HG03108 (cell line): Measurements from ENCODE around the gene GRIK4.

Source experiments
- ATAC-seq: cut with Tn5 transposase; IDR thresholded peaks from one replicate; pipeline ENCODE4 v1.9.1; 2021; ENCODE audit warnings: moderate library complexity; ENCODE audit not compliant: unreplicated experiment

GRIK4 gene

DNA sequence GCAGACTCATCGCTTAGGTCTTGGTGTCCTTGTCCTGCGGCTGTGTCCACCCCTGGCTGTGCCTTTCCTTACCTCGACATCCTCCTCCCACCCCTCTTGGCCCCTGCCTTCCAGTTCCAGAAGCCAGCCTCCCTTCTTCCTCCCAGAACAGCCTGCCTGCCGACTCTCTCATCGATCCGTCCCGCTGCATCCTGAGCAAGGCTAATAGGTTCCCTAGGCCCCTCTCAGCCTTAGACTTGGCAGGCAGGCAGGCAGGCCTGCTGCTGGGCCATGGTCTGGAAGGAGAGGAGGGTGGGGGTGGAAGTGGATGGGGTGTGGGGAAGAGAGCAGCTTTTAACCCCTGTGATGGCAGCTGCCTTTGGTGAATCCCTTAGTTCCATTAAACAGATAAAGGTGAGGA, 315.6 kb downstream of the GRIK4 start:
- no peak for ATAC-seq

GRCh38 chr11:120827820-120828219, 316.3 kb downstream of the GRIK4 start:
- no peak for ATAC-seq

DNA sequence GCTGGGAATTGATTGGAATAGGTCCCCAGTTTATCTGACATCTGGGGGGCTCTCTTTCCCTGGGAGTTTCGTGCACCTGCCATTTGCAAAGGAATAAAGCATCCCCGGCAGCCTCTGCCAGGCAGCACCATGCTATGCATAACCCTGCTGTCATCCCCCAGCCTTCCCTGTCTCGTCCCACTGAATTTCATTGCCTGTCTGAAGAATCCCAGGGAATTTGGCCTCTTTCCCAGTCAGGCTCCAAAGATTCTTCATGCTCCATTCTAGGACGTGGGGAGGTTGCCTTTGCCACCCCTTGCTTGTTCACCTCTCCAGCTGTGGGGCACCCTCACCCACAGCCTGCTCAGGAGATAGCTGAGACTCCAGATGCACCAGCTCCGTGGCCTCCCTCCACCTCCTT, 317.3 kb downstream of the GRIK4 start:
- no peak for ATAC-seq

DNA sequence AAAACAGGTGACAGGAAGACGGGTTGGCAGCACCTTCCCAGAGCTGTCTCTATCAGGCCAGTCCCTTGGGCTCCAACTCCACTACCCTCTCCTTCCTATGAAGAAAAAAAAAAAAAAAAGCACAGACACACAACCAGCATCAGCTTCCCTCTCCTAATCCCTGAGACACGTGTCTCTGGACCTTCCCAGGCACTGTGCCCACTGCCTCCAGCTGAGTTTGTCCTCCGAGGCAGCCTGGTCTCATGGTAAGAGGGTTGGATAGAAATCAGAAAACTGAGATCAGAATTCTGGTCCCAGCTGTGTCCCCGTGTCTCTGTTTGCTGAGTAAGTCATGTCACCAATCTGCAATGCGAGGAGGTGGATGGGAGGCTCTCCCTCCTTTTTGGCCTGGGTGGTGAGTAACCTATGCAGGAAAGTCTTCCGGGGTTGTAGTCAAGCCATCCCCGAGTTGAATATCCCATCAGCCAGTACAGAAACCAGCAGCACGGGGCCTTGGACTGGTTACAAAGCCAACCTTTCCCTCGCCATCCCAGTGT, 318.6 kb downstream of the GRIK4 start:
- no peak for ATAC-seq

DNA sequence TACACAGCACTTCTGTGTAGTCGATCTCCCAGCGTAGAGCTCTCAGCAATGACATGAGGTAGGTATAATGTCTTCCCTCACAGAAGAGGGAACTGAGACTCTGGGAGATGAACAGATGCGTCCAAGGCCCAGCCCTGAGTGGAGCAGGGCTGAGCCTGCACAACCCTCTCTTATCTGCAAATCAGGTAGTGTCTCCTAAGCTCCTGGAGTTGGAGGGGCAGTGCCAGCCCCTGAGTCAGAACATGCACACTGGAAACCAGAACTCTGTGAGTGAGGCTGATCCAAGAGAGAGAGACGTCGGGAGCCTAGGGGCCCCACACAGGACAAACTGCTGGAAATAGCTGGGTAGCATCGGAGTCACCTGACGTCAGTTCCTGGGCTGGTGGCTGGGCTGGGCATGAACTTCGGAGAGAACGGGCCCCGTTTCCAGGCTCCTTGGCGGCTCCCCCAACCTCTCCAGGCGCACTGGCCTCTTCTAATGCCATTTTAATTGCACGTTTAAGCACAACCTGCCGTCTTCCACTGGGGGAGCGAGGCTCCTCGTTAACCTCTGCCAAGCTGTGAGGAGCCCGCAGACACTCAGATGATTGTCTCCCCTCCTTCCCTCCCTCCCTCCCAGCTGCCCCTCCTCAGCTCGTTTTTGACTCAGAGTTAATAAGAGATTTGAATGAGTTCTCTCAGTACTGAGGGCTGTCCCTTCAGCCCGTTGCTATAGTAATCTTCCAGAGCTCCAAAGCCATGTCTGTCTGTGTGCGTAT, 321.1 kb downstream of the GRIK4 start:
- ATAC-seq = no peak

GRCh38 chr11:120834686-120835210, 323.2 kb downstream of the GRIK4 start:
- no peak for ATAC-seq

DNA sequence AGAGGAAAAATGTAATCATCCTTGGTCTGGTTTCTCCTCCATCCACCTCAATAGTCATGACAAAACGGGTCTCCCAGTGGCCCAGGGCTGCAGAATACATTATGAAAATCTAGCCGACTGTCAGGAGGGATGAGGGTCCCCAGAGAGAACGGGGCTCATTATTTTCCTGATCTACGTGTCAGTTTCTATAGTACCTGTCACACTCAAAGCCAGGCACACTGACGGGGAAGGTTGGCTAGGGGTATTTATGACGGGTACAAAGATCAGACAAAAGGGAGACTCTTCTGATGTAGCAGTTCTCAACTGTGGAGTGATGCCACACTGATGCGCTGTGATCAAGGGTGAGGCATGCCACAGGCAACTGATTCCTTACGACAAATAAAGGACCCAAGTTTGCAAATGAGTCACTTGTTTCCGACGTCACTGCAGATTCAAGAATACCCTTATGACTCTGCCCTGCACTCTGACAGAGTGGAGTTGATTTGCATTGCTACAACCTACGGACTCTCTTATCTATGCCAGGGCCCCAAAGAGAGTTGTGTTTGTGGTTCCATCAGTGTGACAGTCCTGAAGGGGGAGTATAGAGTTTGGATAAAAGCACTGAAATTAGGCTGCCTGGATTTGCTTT, 324.2 kb downstream of the GRIK4 start:
- ATAC-seq = peak; percentile 74

GRCh38 chr11:120837696-120838095, 326.1 kb downstream of the GRIK4 start:
- ATAC-seq = no peak

DNA sequence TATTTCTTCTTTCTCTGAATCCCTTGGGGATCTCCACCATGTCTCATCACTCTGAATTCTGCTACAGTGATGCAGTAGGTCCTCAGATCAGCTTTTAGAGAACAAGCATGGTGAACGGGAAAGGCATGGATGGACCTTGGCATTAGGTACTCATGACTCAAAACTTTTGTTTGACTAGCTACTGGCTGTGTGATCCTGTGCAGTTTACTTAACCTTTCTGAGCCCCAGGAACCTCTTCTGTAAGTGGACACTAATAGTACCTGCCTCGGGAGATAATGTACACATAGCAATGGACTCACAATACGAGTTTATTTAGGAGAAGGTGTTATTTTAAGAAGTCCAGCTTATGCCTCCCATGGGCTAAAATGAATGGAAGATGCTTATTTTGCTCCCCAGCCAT, 327.7 kb downstream of the GRIK4 start:
- no peak for ATAC-seq

DNA sequence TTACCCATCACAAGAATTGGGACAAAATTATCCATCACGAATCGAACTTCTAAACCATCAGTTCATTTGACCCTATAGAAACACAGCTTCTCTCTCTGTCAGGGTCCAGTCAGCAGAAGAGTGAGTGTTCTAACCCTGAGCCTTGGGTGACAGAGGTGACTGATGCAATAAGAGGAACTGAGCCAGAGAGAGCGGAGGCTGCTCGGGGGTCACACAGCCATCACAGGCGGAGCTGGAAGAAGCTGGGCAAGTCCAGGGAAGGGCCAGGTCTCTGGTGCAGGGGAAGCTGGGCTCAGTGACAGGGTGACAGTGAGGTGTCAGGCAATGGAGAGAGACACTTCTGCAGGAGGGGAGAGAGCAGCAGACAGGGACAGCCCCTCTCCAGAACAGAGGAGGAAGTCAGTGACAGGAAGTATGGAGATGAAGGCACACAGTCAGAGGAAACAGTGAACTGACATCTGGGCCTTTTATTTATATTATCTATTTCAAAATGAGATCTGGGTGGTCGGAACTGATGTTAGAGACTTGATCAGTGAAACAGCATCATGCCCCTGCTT, 328.4 kb downstream of the GRIK4 start:
- no peak for ATAC-seq

GRCh38 chr11:120840661-120841060, 329.1 kb downstream of the GRIK4 start:
- ATAC-seq = no peak

DNA sequence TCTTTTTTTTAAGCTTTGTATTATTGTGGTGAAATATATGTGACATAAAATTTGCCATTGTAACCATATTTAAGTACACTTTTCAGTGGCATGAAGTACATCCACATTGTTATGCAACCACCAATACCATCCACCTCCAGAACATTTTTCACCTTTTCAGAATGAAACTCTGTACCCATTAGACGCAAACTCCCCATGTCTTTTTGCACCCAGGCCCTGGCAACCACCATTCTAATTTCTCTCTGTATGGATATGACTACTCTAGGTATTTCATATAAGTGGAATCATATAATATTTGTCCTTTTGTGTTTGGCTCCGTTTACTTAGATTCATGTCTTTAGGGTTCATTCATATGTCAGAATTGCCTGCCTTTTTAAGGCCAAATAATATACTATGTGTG, 329.5 kb downstream of the GRIK4 start:
- ATAC-seq = no peak

DNA sequence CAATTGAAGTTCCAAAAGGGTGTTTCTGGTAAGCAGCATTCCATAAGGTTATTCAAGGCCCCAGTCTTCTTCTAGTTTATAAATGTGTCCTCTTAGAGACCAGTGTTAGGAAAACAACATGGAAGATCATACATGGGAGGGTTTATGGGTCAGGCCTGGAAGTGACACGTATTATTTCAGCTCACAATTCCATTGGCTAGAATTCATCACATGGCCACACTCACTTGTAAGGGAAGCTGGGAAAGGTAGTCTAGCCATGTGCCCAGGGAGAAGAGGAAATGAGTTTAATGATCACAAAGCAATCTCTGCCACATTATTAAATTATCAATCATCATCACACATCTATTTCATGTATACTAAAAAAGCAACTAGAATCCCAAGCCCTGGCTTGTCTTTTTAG, 330.6 kb downstream of the GRIK4 start:
- ATAC-seq = no peak

DNA sequence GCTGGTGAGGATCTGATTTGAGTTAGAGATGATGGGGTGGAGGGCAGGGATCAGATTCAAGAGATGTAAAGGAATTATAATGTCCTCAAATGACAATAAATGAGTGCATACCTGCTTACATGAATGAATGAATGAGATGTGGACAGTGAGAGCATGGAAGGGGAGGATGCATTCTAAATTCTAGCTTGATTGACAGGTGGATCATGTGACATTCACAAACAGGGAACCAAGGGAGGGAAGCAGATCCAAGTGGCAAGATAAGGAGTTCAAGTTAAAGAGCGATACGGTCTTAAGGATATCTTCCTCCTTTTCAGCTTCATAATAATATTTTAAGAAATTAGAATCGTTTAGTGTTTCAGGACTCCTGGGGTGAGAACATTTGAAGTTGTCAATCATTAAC, 341.9 kb downstream of the GRIK4 start:
- no peak for ATAC-seq

- no peak for ATAC-seq
Measured at GRCh38 chr11:120854988-120855387, 343.4 kb downstream of the GRIK4 start.

DNA sequence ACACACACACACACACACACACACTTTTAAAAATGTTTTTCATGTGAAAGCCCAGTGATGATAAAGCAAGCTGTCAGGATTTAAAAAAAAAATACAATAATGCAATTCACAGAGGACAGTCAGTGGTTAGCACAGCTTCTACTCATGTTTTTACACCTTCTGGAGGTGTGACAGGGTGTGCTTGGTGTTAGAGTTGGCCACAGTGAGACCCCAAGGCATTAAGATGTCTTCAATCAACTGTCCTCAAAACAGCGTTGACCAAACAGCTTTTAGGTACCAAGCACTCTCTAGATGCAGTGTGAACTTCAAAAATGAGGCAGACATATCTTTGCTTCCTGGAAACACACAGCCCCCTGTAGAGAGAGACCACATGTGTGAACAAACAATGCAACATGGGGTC, 346.0 kb downstream of the GRIK4 start:
- ATAC-seq = no peak

- no peak for ATAC-seq
Measured at GRCh38 chr11:120858740-120859139, 347.2 kb downstream of the GRIK4 start.

DNA sequence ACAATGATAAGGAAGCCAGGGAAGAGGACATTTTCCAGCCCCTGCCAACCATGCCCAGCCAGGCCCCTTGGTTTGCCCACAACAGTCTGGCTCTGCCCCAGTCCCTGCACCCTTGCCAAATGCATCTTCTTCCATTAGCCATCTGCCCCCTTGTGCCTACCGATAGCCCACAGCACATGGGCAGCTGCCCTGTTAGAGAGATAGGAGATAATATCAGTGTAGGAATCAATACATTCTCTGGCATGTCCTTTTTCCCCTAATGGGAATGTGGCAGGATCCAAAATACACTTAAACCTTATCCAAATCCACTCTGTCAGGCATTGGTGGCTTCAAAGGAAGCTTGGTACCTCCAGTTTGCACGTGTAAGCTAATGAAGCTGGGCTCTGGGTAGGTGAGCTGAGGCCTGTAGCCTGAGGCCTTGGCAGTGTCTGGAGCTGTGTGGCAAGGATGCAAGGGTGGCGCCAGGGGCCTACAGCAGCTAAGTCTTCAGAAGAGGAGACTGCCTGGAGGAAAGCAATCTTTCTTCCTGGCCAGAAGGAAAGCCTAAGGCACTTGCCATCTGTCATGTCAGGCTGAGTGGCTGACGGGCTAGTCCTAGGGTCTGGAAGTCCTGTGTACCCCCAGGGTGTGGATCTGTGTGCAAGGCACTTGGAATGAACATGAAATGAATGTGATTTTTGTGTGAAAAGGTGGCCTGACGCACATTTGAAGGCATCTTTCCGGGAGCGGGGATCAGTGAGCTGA, 348.2 kb downstream of the GRIK4 start:
- ATAC-seq = no peak

DNA sequence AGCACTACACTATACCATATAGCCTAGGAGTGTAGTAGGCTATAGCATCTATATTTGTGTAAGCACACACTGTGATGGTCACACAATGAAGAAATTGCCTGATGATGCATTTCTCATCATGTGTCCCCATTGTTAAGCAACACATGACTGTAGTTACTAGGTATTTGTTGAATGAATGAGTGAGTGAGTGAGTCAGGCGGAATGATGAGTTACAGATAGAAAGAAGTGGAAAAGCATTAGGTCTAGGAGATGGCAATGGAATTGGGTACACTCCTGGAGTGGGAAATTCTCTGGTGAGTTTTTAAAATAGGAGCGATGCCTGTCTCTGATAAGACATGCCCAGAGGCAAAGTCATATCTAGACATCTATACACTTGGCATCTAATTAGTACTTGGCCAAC, 351.8 kb downstream of the GRIK4 start:
- ATAC-seq = no peak

GRCh38 chr11:120867024-120867423, 355.5 kb downstream of the GRIK4 start:
- no peak for ATAC-seq

- ATAC-seq = no peak
Measured at GRCh38 chr11:120867531-120867930, 356.0 kb downstream of the GRIK4 start.
